Smooth muscle cell (in vitro differentiated cells): ENCODE measurements around the gene RAMP3. TPM values are rescaled to one million over a fixed set of nuclear protein-coding genes. Genes with fewer than 3 reads are reported as not detected.

Experiments used
- DNase-seq: peaks from one replicate; lab custom pipeline; 2025; ENCODE audit not compliant: unreplicated experiment; lab: John Stamatoyannopoulos, UW
- H2AFZ ChIP-seq: fragments of 200-600 bp; sonication (generic); 2 replicates; pipeline ENCODE4 v1.6.0; 2016; ENCODE audit warnings: antibody characterized with exemption, low read depth, mild to moderate bottlenecking
- H3F3A ChIP-seq: fragments of 200-600 bp; sonication (generic); 2 replicates; pipeline ENCODE4 v1.6.0; 2017; ENCODE audit warnings: antibody characterized with exemption, low read depth
- H3K27ac ChIP-seq: fragments of 200-600 bp; sonication (generic); 2 replicates; pipeline ENCODE4 v1.5.1; 2016; ENCODE audit warnings: low read depth, mild to moderate bottlenecking
- H3K27me3 ChIP-seq: fragments of 200-600 bp; sonication (generic); 2 replicates; pipeline ENCODE4 v1.6.1; 2016; ENCODE audit warnings: low read depth, mild to moderate bottlenecking
- H3K36me3 ChIP-seq: fragments of 200-600 bp; sonication (generic); 2 replicates; pipeline ENCODE4 v1.5.1; 2016; ENCODE audit warnings: low read depth
- H3K4me1 ChIP-seq: fragments of 200-600 bp; sonication (generic); 2 replicates; pipeline ENCODE4 v1.5.1; 2016; ENCODE audit warnings: low read depth
- H3K4me2 ChIP-seq: fragments of 200-600 bp; sonication (generic); 2 replicates; pipeline ENCODE4 v1.6.0; 2016; ENCODE audit warnings: mild to moderate bottlenecking
- H3K4me3 ChIP-seq: fragments of 200-600 bp; sonication (generic); 2 replicates; pipeline ENCODE4 v1.5.1; 2016; ENCODE audit warnings: mild to moderate bottlenecking
- H3K79me2 ChIP-seq: fragments of 200-600 bp; sonication (generic); 2 replicates; pipeline ENCODE4 v1.6.0; 2016; ENCODE audit warnings: low read depth, mild to moderate bottlenecking
- H3K9ac ChIP-seq: fragments of 200-600 bp; sonication (generic); 2 replicates; pipeline ENCODE4 v1.6.0; 2016; ENCODE audit warnings: low read depth
- H3K9me3 ChIP-seq: fragments of 200-600 bp; sonication (generic); replicated peaks from 2 replicates; pipeline ENCODE4 v1.5.1; 2016; ENCODE audit warnings: low read depth
- H4K20me1 ChIP-seq: fragments of 200-600 bp; sonication (generic); 2 replicates; pipeline ENCODE4 v1.6.0; 2016; ENCODE audit warnings: low read depth
- WGBS: methylation state at CpG from one replicate; pipeline ENCODE4 v1.1.7; 2016; ENCODE audit warnings: low lambda C conversion rate; 5-methylcytosine and 5-hydroxymethylcytosine counted together
- polyA plus RNA-seq: library from polyadenylated mRNA; unstranded; fragments of >200 nt; fragmentation: Nextera tagmentation; extraction: Ambion mirVana; gene quantifications from 2 replicates; pipeline ENCODE4 v1.2.1, GENCODE V29; 2016
- total RNA-seq: library from RNA; depleted of rRNA; stranded (reverse); fragments of >200 nt; gene quantifications from 2 replicates; pipeline ENCODE4 v1.2.3, GENCODE V29; 2014
- TF ChIP-seq, protein P1 (sequence below): fragments of 200-600 bp; sonication (generic); IDR thresholded peaks from 2 replicates; pipeline ENCODE4 v1.5.1; 2017; ENCODE audit warnings: borderline replicate concordance, mild to moderate bottlenecking, antibody characterized with exemption; ENCODE audit not compliant: insufficient read depth, poor library complexity, severe bottlenecking

RAMP3 gene
- total and polyA plus RNA-seq, 2 experiments from 2014 or later = not detected

DNA sequence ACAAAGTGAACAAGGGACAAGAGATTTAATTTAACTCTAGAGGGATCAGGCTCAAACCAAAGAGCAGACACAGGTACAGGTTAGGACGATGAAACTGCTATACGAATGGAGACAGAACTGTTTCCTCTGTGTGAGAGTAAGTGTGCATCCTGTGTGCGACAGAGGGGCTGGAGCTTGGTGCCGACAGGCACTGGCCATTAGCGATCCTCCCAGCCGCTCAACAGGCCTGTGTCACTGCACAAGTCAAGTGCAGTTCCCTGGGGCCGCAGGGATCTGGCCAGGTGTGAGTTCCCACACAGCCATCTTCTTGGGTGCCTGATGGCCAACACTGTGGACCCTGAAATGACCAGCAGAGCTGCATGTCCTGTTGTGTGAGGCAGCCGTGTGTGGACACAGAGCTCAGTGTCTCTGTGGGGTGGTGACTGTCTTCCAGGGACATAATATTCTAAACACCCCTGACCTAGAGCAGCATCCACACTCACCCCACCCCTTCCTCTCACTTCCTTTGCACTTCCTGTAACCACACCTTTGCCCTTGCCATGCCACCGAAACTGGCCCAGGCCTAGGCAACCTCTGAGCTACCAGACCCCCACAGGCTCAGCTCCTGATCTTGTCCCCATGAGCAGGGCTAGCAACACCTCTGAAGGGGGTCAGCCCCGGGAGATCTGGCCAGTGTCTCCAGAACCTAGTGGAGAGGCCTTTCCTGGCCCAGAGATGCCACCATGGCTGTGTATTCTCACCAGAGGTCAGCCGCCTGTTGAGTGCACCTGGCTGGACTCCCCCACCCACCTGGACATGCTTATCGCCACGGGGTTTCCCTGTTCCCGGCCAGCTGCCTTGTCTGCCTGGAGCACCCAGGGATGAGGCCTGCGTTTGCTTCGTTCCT, 34.4 kb upstream of the RAMP3 start:
- no peaks in the 10 kb centered on the region for H3F3A ChIP-seq
- DNase-seq = no peak
- no peak overlapping the region for H3K9ac ChIP-seq
- no peaks in the 10 kb centered on the region for H3K79me2 ChIP-seq
- no peak overlapping the region for H3K4me2 ChIP-seq
- H3K4me1 ChIP-seq = no peaks in the 10 kb centered on the region
- no peak overlapping the region for H3K4me3 ChIP-seq
- H3K9me3 ChIP-seq = no peaks in the 10 kb centered on the region
- no peaks in the 10 kb centered on the region for H4K20me1 ChIP-seq
- TF ChIP-seq, protein P1, sequence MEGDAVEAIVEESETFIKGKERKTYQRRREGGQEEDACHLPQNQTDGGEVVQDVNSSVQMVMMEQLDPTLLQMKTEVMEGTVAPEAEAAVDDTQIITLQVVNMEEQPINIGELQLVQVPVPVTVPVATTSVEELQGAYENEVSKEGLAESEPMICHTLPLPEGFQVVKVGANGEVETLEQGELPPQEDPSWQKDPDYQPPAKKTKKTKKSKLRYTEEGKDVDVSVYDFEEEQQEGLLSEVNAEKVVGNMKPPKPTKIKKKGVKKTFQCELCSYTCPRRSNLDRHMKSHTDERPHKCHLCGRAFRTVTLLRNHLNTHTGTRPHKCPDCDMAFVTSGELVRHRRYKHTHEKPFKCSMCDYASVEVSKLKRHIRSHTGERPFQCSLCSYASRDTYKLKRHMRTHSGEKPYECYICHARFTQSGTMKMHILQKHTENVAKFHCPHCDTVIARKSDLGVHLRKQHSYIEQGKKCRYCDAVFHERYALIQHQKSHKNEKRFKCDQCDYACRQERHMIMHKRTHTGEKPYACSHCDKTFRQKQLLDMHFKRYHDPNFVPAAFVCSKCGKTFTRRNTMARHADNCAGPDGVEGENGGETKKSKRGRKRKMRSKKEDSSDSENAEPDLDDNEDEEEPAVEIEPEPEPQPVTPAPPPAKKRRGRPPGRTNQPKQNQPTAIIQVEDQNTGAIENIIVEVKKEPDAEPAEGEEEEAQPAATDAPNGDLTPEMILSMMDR = no peak
- H2AFZ ChIP-seq = no peak overlapping the region
- WGBS = 89% methylated on average over 16 of the region's 16 CpGs
- H3K36me3 ChIP-seq = no peaks in the 10 kb centered on the region
- H3K27me3 ChIP-seq = no peaks in the 10 kb centered on the region
- H3K27ac ChIP-seq = no peak overlapping the region

- 73% methylated on average over 9 of the region's 12 CpGs for WGBS
- no peak overlapping the region for H3K4me3 ChIP-seq
- no peaks in the 10 kb centered on the region for H3K9me3 ChIP-seq
- no peak overlapping the region for H3K9ac ChIP-seq
- H3F3A ChIP-seq = no peaks in the 10 kb centered on the region
- TF ChIP-seq, protein P1 = no peak
- H4K20me1 ChIP-seq = no peaks in the 10 kb centered on the region
- no peak overlapping the region for H3K27ac ChIP-seq
- no peak for DNase-seq
- no peak overlapping the region for H3K4me2 ChIP-seq
- H3K79me2 ChIP-seq = no peaks in the 10 kb centered on the region
- no peak overlapping the region for H2AFZ ChIP-seq
- no peaks in the 10 kb centered on the region for H3K36me3 ChIP-seq
- no peaks in the 10 kb centered on the region for H3K4me1 ChIP-seq
- no peaks in the 10 kb centered on the region for H3K27me3 ChIP-seq
Measured at GRCh38 chr7:45123913-45124710, 33.5 kb upstream of the RAMP3 start.

GRCh38 chr7:45125193-45125904, 32.2 kb upstream of the RAMP3 start:
- no peaks in the 10 kb centered on the region for H3K36me3 ChIP-seq
- H3K27me3 ChIP-seq = no peaks in the 10 kb centered on the region
- H3K4me2 ChIP-seq = no peak overlapping the region
- no peak overlapping the region for H3K4me3 ChIP-seq
- DNase-seq = no peak
- H3K9ac ChIP-seq = no peak overlapping the region
- no peaks in the 10 kb centered on the region for H3K9me3 ChIP-seq
- no peaks in the 10 kb centered on the region for H3K79me2 ChIP-seq
- WGBS = 95% methylated on average over 11 of the region's 11 CpGs
- H3K27ac ChIP-seq = no peak overlapping the region
- no peaks in the 10 kb centered on the region for H4K20me1 ChIP-seq
- no peaks in the 10 kb centered on the region for H3F3A ChIP-seq
- H3K4me1 ChIP-seq = no peaks in the 10 kb centered on the region
- TF ChIP-seq, protein P1 = no peak
- no peak overlapping the region for H2AFZ ChIP-seq
